Measurements from ENCODE around the gene PIN1.

Gene PIN1

GRCh38 chr19:9857076-9857721 is 22.1 kb downstream of the PIN1 start:
- DNase-seq = no peak

GRCh38 chr19:9857920-9858746 is 23.0 kb downstream of the PIN1 start:
- no peak for DNase-seq

- DNase-seq = no peak
Measured at GRCh38 chr19:9858766-9859165, 23.6 kb downstream of the PIN1 start.

- DNase-seq = no peak
Measured at GRCh38 chr19:9860407-9860806, 25.3 kb downstream of the PIN1 start.

- DNase-seq = no peak
Measured at GRCh38 chr19:9861503-9861902, 26.4 kb downstream of the PIN1 start.

- DNase-seq = no peak
Measured at GRCh38 chr19:9862938-9863337, 27.8 kb downstream of the PIN1 start.

- DNase-seq = no peak
Measured at GRCh38 chr19:9863759-9864158, 28.6 kb downstream of the PIN1 start.

- no peak for DNase-seq
Measured at GRCh38 chr19:9865732-9866501, 30.8 kb downstream of the PIN1 start.

- DNase-seq = no peak
Measured at GRCh38 chr19:9868983-9869617, 34.0 kb downstream of the PIN1 start.

- no peak for DNase-seq
Measured at GRCh38 chr19:9871626-9872338, 36.7 kb downstream of the PIN1 start.

GRCh38 chr19:9872618-9873242 is 37.6 kb downstream of the PIN1 start:
- no peak for DNase-seq

GRCh38 chr19:9875031-9875627 is 40.0 kb downstream of the PIN1 start:
- DNase-seq = no peak

- DNase-seq = no peak
Measured at GRCh38 chr19:9875796-9876195, 40.7 kb downstream of the PIN1 start.

- no peak for DNase-seq
Measured at GRCh38 chr19:9877780-9878510, 42.8 kb downstream of the PIN1 start.

GRCh38 chr19:9878511-9879196 is 43.5 kb downstream of the PIN1 start:
- no peak for DNase-seq

- DNase-seq = no peak
Measured at GRCh38 chr19:9881720-9882119, 46.6 kb downstream of the PIN1 start.

- DNase-seq = peak; percentile 47
Measured at GRCh38 chr19:9883231-9883758, 48.2 kb downstream of the PIN1 start.

- no peak for DNase-seq
Measured at GRCh38 chr19:9883764-9884163, 48.6 kb downstream of the PIN1 start.

- no peak for DNase-seq
Measured at GRCh38 chr19:9885077-9885552, 50.0 kb downstream of the PIN1 start.
